AG09309 (cell line): ENCODE results near the gene PHC2.

ENCODE experiments used
- DNase-seq: peaks from one replicate; pipeline ENCODE4 v3.0.0-alpha.2; 2010; ENCODE audit warnings: low read depth
- H3K4me3 ChIP-seq: 2 replicates; pipeline ENCODE4 v1.5.1; 2011; ENCODE audit warnings: mild to moderate bottlenecking, low read depth, low read length, moderate library complexity; ENCODE audit not compliant: control insufficient read depth
- CTCF ChIP-seq: IDR thresholded peaks from 2 replicates; pipeline ENCODE4 v1.5.1; 2011; ENCODE audit warnings: mild to moderate bottlenecking, low read depth, low read length, inconsistent platforms; ENCODE audit not compliant: insufficient read depth, control insufficient read depth; ENCODE audit errors: missing control alignments

PHC2 gene

GRCh38 chr1:33425900-33426299 lies 5.0 kb downstream of the PHC2 start:
- DNase-seq, result no peak
- TF ChIP-seq CTCF, result no peak
- no peak overlapping the region for H3K4me3 ChIP-seq

DNA sequence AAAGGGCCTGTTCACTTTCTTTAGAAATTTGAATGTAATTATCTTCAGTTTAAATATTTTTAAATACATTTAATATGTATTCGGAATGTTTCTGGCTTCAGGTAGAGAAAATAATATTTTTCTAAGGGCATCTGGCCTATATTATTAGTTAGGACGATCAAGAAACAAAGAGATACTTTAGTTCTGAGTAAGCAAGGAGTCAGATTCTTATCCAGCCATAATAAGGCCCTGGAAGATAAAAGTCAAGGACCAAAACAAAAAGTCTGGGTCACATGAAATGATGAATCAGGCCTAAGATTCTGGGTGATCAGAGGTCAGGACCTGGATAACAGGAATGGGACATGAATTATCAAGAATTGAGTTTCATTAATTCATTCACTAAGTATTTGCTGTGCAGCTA lies 6.3 kb downstream of the PHC2 start:
- TF ChIP-seq CTCF, result no peak
- DNase-seq, result no peak
- no peak overlapping the region for H3K4me3 ChIP-seq

GRCh38 chr1:33424205-33424604 lies 6.7 kb downstream of the PHC2 start:
- TF ChIP-seq CTCF, result no peak
- DNase-seq, result peak; percentile 44
- no peak overlapping the region for H3K4me3 ChIP-seq

DNA sequence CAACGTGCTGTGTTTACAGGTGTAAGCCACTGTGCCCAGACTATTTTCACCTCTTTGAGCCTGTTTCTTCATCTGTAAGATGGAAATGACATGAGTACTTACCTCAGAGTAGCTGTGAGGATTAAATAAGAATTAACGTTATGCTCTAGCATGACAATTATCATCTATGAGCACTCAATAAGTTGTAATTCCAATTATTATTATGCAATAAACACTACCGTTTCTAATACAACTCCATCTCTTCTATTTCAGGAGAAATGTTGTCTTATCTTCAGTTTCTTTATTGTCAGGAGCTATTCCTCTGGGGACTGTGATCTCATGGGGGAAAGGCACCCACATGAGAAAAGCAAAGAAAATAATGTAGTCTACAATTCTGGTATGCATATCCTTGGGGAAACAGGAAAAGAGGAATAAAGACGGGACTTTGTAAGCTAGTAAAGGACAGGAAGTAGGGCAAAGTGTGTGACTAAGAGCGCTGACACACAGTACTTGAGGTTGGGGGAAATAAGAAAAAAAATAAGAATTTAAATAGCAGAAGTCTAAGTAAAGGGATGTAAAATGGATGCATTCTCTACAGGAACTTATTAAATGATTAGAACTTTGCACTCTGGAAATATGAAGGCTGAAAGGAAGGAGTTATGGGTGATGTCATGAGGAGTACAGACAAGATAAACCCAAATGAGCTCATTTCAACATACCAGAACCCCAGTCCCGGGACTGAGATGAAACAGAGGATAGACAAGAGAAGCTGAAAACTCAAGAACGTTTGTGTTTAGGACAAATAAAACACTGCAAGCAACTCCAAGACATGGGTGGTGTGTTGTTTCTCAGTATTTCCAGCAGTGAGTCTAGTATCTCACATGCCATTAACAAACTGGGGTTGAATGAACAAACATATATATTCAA lies 9.8 kb downstream of the PHC2 start:
- TF ChIP-seq CTCF, result no peak
- DNase-seq, result no peak
- H3K4me3 ChIP-seq, result no peak overlapping the region

DNA sequence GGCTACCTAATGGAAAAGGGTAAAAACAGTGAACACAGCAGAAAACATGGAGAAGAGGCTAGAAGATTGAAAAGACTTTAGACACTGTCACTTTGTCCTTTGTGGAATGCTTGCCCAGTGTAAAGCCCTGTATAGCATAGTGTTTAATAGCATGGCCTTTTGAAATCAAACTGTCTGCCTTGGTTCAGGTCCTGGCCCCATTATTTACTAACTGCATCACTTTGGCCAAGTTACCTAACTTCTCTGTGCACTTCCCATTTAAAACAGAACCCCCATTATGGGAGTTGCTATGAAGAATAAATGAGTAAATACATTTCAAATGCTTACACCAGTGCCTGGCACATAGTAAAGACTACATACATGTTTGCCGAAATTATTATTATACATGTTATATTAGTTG lies 12.1 kb downstream of the PHC2 start:
- no peak for DNase-seq
- TF ChIP-seq CTCF, result no peak
- no peak overlapping the region for H3K4me3 ChIP-seq

DNA sequence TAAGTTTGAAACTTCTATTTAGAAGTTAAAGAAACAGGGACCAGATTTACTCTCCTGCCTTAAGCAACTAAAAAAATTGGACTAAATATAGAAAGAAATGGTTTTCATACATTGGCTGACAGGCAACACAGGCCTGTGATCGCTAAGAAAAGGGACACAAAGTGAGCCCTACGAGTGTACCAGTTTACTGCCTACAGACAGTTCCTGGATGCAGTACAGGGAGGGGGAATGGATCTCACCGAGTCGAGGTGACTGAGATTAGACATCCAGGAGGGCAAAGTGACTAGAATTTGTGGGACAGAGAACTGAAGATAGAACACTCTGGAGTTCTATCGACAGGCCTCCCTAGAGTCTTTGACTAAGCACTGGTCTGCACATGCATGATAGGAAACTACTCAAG lies 16.0 kb downstream of the PHC2 start:
- TF ChIP-seq CTCF, result no peak
- no peak for DNase-seq
- H3K4me3 ChIP-seq, result no peak overlapping the region
